DOHH2 (cell line): ENCODE data around the gene YTHDF2.

Source experiments
- H3F3A ChIP-seq: fragments of 200-600 bp; sonication (generic), shearing (Covaris generic); 2 replicates; pipeline ENCODE4 v1.6.0; 2016; ENCODE audit warnings: antibody characterized with exemption, mild to moderate bottlenecking; ENCODE audit not compliant: control insufficient read depth, insufficient read depth
- H3K27ac ChIP-seq: fragments of 200-600 bp; sonication (generic); 2 replicates; pipeline ENCODE4 v1.5.1; 2014; ENCODE audit warnings: low read depth, mild to moderate bottlenecking, low read length, moderate library complexity
- H3K27me3 ChIP-seq: fragments of 200-600 bp; sonication (generic); 2 replicates; pipeline ENCODE4 v1.6.1; 2014; ENCODE audit warnings: mild to moderate bottlenecking, low read length, mixed read lengths; ENCODE audit not compliant: control insufficient read depth
- H3K36me3 ChIP-seq: fragments of 200-600 bp; sonication (generic); 2 replicates; pipeline ENCODE4 v1.6.1; 2014; ENCODE audit warnings: mild to moderate bottlenecking, low read length, moderate library complexity, mixed read lengths; ENCODE audit not compliant: control insufficient read depth
- H3K4me1 ChIP-seq: fragments of 200-600 bp; sonication (generic); 2 replicates; pipeline ENCODE4 v1.6.1; 2014; ENCODE audit warnings: mild to moderate bottlenecking, low read length, mixed read lengths; ENCODE audit not compliant: control insufficient read depth
- H3K4me2 ChIP-seq: fragments of 200-600 bp; sonication (generic); 2 replicates; pipeline ENCODE4 v1.6.0; 2014; ENCODE audit warnings: mild to moderate bottlenecking, low read length, moderate library complexity
- H3K4me3 ChIP-seq: fragments of 200-600 bp; sonication (generic); 2 replicates; pipeline ENCODE4 v1.5.1; 2014; ENCODE audit warnings: mild to moderate bottlenecking, low read length, mixed read lengths
- H3K79me2 ChIP-seq: fragments of 200-600 bp; sonication (generic); 2 replicates; pipeline ENCODE4 v1.6.1; 2014; ENCODE audit warnings: mild to moderate bottlenecking, low read length, mixed read lengths; ENCODE audit not compliant: control insufficient read depth
- H3K9me2 ChIP-seq: fragments of 200-600 bp; sonication (generic); replicated peaks from 2 replicates; pipeline ENCODE4 v1.6.1; 2014; ENCODE audit warnings: mild to moderate bottlenecking, low read length, mixed read lengths; ENCODE audit not compliant: control insufficient read depth
- H3K9me3 ChIP-seq: fragments of 200-600 bp; sonication (generic); 2 replicates; pipeline ENCODE4 v1.6.1; 2014; ENCODE audit warnings: antibody characterized with exemption, low read length, mixed read lengths; ENCODE audit not compliant: control insufficient read depth, insufficient read depth
- H4K20me1 ChIP-seq: fragments of 200-600 bp; sonication (generic); 2 replicates; pipeline ENCODE4 v1.6.0; 2014; ENCODE audit warnings: low read depth, mild to moderate bottlenecking, antibody characterized with exemption, low read length, moderate library complexity; ENCODE audit not compliant: control insufficient read depth, insufficient read depth
- EZH2phosphoT487 ChIP-seq: fragments of 200-600 bp; sonication (generic); IDR thresholded peaks from 2 replicates; pipeline ENCODE4 v1.6.1; 2017; ENCODE audit warnings: borderline replicate concordance, mild to moderate bottlenecking, antibody characterized with exemption, low read length, moderate library complexity, mixed read lengths
- TF ChIP-seq, protein P1 (sequence below): fragments of 200-600 bp; sonication (generic); IDR thresholded peaks from one replicate; pipeline ENCODE4 v1.5.1; 2014; ENCODE audit warnings: antibody characterized with exemption, mild to moderate bottlenecking, low read depth, low read length; ENCODE audit not compliant: poor library complexity, severe bottlenecking

The YTHDF2 gene

DNA sequence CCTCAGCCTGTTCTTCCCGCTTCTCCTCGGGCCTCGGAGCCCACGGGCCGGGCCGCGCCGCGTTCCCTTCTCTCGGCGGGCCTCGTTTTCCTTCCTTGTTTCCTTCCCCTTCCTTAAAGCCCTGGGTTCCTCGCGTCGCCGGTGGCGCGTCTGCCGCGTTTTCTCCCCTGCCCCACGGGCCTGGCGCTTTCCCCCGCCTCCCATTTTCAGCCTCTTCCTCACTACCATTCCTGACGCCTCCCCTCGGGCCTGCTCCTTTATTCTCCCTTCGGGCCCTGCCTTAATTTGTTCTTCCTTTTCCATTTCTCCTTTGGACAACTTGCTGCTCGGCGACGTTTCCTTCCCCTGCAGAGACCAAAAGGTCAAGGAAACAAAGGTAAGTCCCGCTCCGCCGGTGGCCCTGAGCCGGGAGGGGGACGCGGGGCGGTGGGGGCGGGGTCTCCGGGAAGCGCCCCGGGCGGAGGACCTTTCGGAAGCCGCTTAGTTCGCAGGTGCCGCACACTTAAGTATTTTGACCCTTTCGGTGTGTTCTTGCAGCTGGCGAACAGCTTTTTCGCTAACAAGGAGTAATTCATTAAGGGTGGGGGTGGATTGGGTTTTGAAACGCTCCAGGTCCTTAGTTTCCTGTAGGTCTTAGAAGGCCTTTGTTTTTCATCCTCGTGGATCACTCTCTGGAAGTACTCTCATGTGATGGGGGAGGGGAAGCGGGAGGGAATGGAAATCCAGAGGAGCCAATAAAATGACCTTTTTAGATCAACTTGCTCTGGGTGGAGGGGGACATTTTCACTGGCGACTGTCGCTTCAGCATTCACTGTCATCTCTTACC is 780 bp downstream of the YTHDF2 start:
- no peak for TF ChIP-seq EZH2phosphoT487
- TF ChIP-seq, protein P1, sequence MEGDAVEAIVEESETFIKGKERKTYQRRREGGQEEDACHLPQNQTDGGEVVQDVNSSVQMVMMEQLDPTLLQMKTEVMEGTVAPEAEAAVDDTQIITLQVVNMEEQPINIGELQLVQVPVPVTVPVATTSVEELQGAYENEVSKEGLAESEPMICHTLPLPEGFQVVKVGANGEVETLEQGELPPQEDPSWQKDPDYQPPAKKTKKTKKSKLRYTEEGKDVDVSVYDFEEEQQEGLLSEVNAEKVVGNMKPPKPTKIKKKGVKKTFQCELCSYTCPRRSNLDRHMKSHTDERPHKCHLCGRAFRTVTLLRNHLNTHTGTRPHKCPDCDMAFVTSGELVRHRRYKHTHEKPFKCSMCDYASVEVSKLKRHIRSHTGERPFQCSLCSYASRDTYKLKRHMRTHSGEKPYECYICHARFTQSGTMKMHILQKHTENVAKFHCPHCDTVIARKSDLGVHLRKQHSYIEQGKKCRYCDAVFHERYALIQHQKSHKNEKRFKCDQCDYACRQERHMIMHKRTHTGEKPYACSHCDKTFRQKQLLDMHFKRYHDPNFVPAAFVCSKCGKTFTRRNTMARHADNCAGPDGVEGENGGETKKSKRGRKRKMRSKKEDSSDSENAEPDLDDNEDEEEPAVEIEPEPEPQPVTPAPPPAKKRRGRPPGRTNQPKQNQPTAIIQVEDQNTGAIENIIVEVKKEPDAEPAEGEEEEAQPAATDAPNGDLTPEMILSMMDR, result no peak
- Histone ChIP-seq H3K36me3 (peaks cover 55% of the 10 kb centered on the region), H3K4me2 (peak overlapping the region; percentile 68), H4K20me1 (peaks cover 30% of the 10 kb centered on the region), H3K79me2 (peaks cover 65% of the 10 kb centered on the region), H3K27ac (peak overlapping the region; percentile 76), H3K4me1 (peaks cover 56% of the 10 kb centered on the region), H3K9me2 (no peaks in the 10 kb centered on the region), H3K9me3 (no peaks in the 10 kb centered on the region), H3K27me3 (no peaks in the 10 kb centered on the region), H3K4me3 (peak overlapping the region; percentile 87), H3F3A (peaks cover 14% of the 10 kb centered on the region)

DNA sequence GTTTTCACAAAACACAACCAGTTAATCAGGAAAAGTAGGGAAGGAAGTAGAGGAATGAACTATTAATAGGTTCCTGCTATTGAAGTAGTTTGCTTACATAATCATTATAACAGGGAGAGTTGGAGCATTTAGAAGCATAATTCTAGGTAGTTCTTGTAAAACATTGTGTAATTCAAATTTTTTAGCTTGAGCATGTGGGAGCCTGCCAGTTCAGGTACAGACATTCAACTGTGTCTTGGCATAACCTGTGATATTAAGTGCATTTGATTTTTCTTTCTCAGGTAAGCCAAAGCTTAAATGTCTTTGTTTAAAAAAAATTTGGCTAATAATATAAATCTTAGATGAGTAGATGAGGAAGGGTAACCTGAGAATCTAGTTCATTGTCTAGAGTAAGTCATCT is 3.4 kb downstream of the YTHDF2 start:
- no peak overlapping the region for H3K4me3 ChIP-seq
- no peaks in the 10 kb centered on the region for H3K9me3 ChIP-seq
- TF ChIP-seq, protein P1, result no peak
- no peak for TF ChIP-seq EZH2phosphoT487
- peak overlapping the region; percentile 68 for H3K4me2 ChIP-seq
- H3K79me2 ChIP-seq, result peaks cover 90% of the 10 kb centered on the region
- peaks cover 8% of the 10 kb centered on the region for H3F3A ChIP-seq
- H3K27me3 ChIP-seq, result no peaks in the 10 kb centered on the region
- H3K27ac ChIP-seq, result no peak overlapping the region
- H3K36me3 ChIP-seq, result peaks cover 81% of the 10 kb centered on the region
- H3K4me1 ChIP-seq, result peaks cover 76% of the 10 kb centered on the region
- H4K20me1 ChIP-seq, result peaks cover 39% of the 10 kb centered on the region
- no peaks in the 10 kb centered on the region for H3K9me2 ChIP-seq

DNA sequence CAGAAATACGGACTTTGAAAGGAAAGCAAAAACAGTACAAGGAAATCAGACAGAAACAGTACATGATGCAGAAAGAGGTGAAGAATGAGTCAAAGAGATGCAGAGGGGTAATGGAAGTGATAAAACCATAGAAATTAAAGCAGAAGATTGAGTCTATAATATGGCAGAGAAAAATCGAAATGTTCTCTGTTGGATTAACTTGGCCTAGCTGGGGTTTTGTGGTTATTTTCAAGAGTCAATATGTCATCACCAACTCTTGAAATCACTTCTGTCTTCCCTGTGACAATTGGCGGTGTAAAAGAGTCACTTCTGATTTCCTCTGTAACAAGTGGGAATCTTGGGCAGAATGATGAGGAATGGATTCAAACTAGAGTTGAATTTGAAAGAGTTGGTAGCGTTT is 7.4 kb downstream of the YTHDF2 start:
- Histone ChIP-seq H3K9me3 (no peaks in the 10 kb centered on the region), H3K36me3 (peaks cover 97% of the 10 kb centered on the region), H4K20me1 (peaks cover 32% of the 10 kb centered on the region), H3K27ac (no peak overlapping the region), H3K27me3 (no peaks in the 10 kb centered on the region), H3K4me3 (peak overlapping the region; percentile 37), H3F3A (0 out of 2 replicates have a peak, but pooled peaks cover 3% of the 10 kb centered on the region), H3K4me2 (peak overlapping the region; percentile 21), H3K79me2 (peaks cover 100% of the 10 kb centered on the region), H3K9me2 (no peaks in the 10 kb centered on the region), H3K4me1 (peaks cover 81% of the 10 kb centered on the region)
- no peak for TF ChIP-seq EZH2phosphoT487
- TF ChIP-seq, protein P1, result no peak
